HepG2 (cell line): ENCODE results near the gene KCNAB3. TPM values are rescaled to one million over a fixed set of nuclear protein-coding genes. Genes with fewer than 3 reads are reported as not detected.

Source experiments
- ATAC-seq: fragments of 200-7000 bp; cut with Tn5 transposase; 3 replicates; pipeline ENCODE4 v1.9.1; 2020; ENCODE audit warnings: mild to moderate bottlenecking, moderate library complexity
- BruUV-seq: library from RNA; stranded (reverse); fragments of 400-500 nt; replicated peaks from 2 replicates; lab custom pipeline; 2021; lab: Mats Ljungman, UMichigan
- CTCF ChIA-PET: fragments of 300-600 bp; formaldehyde crosslinking; extraction: SDS; loops from one replicate; lab custom pipeline; 2021; ENCODE audit warnings: low total read pairs, inconsistent platforms, low intra/inter-chr PET ratio; lab: Yijun Ruan, JAX
- POLR2A ChIA-PET: fragments of 350-600 bp; sonication (Branson Sonifier 250); formaldehyde crosslinking; loops from one replicate; lab custom pipeline; 2020; ENCODE audit warnings: antibody characterized with exemption, inconsistent platforms; lab: Yijun Ruan, JAX
- DNase-seq: peaks from one replicate; pipeline ENCODE4 v3.0.0-alpha.2; 2015; ENCODE audit warnings: low spot score
- FAIRE-seq: peaks from 3 replicates; lab custom pipeline; 2011; peaks lifted over from hg19 to GRCh38; lab: Jason Lieb, UNC
- H2AFZ ChIP-seq: one replicate; pipeline ENCODE4 v1.6.1; 2011; ENCODE audit warnings: low read length, inconsistent platforms
- H3K27ac ChIP-seq: fragments of 300-600 bp; 3 replicates; pipeline ENCODE4 v1.8.0; 2011; ENCODE audit warnings: mixed run types, mild to moderate bottlenecking, mixed read lengths, low read length, inconsistent platforms; ENCODE audit not compliant: insufficient read depth; ENCODE audit errors: extremely low read length
- H3K27me3 ChIP-seq, 2 experiments: fragments of 200-600 bp in 1 of 2; 2 replicates in 1 of 2; 3 replicates in 1 of 2; pipeline versions ENCODE4 v1.6.0 to v1.8.0; 2011; ENCODE audit warnings: low read length in 2 of 2, mild to moderate bottlenecking in 2 of 2, moderate library complexity in 2 of 2, inconsistent platforms in 1 of 2; ENCODE audit not compliant: insufficient read depth in 2 of 2, control insufficient read depth in 1 of 2
- H3K36me3 ChIP-seq, 2 experiments: fragments of 200-600 bp in 1 of 2; replicated peaks in 1 of 2; 2 replicates in 1 of 2; 3 replicates in 1 of 2; pipeline versions ENCODE4 v1.5.1 to v1.8.0; 2011; ENCODE audit warnings: low read length in 2 of 2, inconsistent platforms in 1 of 2; ENCODE audit not compliant: insufficient read depth in 2 of 2, control insufficient read depth in 1 of 2
- H3K4me1 ChIP-seq: 2 replicates; pipeline ENCODE4 v1.5.1; 2012; ENCODE audit warnings: low read length, inconsistent platforms; ENCODE audit not compliant: insufficient read depth
- H3K4me2 ChIP-seq: 2 replicates; pipeline ENCODE4 v1.6.0; 2011; ENCODE audit warnings: low read depth, low read length, inconsistent platforms
- H3K4me3 ChIP-seq, 3 experiments: fragments of 200-600 bp in 1 of 3; sonication (generic), shearing (Covaris generic) in 1 of 3; replicated peaks in 1 of 3; 2 replicates each; pipeline ENCODE4 v1.5.1; 2011 to 2016; ENCODE audit warnings: low read length in 3 of 3, inconsistent platforms in 2 of 3, low read depth in 2 of 3, mild to moderate bottlenecking in 2 of 3, control low read depth in 1 of 3, mixed read lengths in 1 of 3; ENCODE audit not compliant: insufficient read depth in 1 of 3
- H3K79me2 ChIP-seq: one replicate; pipeline ENCODE4 v1.6.1; 2011; ENCODE audit warnings: low read length, inconsistent platforms; ENCODE audit not compliant: insufficient read depth
- H3K9ac ChIP-seq: 2 replicates; pipeline ENCODE4 v1.6.0; 2011; ENCODE audit warnings: mild to moderate bottlenecking, low read depth, low read length, inconsistent platforms; ENCODE audit not compliant: insufficient read depth
- H3K9me3 ChIP-seq: 2 replicates; pipeline ENCODE4 v1.5.1; 2012; ENCODE audit warnings: mild to moderate bottlenecking, low read length
- H4K20me1 ChIP-seq: 2 replicates; pipeline ENCODE4 v1.6.0; 2011; ENCODE audit warnings: inconsistent platforms, mild to moderate bottlenecking, low read length, moderate library complexity; ENCODE audit not compliant: insufficient read depth
- CREB1 ChIP-seq, 2 experiments: fragments of 450-650 bp in 1 of 2; IDR thresholded peaks; 2 replicates each; pipeline ENCODE4 v1.6.1; 2016 to 2017; ENCODE audit warnings: control low read depth in 1 of 2, mild to moderate bottlenecking in 1 of 2, missing compliant biosample characterization in 1 of 2, missing genetic modification characterization in 1 of 2
- IRX3 ChIP-seq: sonication (generic); formaldehyde crosslinking; IDR thresholded peaks from 2 replicates; pipeline ENCODE4 v1.8.1; 2023; ENCODE audit warnings: mild to moderate bottlenecking, low read depth, missing genetic modification reagents, borderline replicate concordance
- MAZ ChIP-seq, 2 experiments: sonication (generic) in 1 of 2; formaldehyde crosslinking in 1 of 2; IDR thresholded peaks; 2 replicates each; pipeline versions ENCODE4 v1.5.0 to v1.6.1; 2012 to 2020; ENCODE audit warnings: low read depth in 2 of 2, mild to moderate bottlenecking in 2 of 2, borderline replicate concordance in 1 of 2, improper control_type of control experiment in 1 of 2, low read length in 1 of 2, missing genetic modification reagents in 1 of 2, moderate library complexity in 1 of 2
- NR2C2 ChIP-seq: sonication (generic); formaldehyde crosslinking; IDR thresholded peaks from 2 replicates; pipeline ENCODE4 v1.4.0; 2020; ENCODE audit warnings: missing genetic modification reagents, mild to moderate bottlenecking, moderate library complexity, borderline replicate concordance
- ZBTB26 ChIP-seq: IDR thresholded peaks from 2 replicates; pipeline ENCODE4 v1.6.1; 2016; ENCODE audit warnings: missing compliant biosample characterization, missing genetic modification reagents, borderline replicate concordance
- WGBS: methylation state at CpG from one replicate; pipeline ENCODE4 v1.1.6; 2017; ENCODE audit warnings: low lambda C conversion rate; 5-methylcytosine and 5-hydroxymethylcytosine counted together
- in situ Hi-C: cut with HindIII; loops from 2 replicates; pipeline ENCODE4 v1.10.0; 2017; ENCODE audit warnings: low pct_unique_long_range_greater_than_20kb; ENCODE audit not compliant: extremely low pct_ligation_motif_present
- intact Hi-C: fragments of 100-400 bp; cut with micrococcal nuclease; formaldehyde crosslinking; loops from one replicate; pipeline ENCODE4 v1.10.0; 2022; ENCODE audit not compliant: unreplicated experiment
- polyA plus RNA-seq, 8 experiments: library from polyadenylated mRNA; depleted of rRNA in 3 of 8; stranded (reverse) in 7 of 8; unstranded in 1 of 8; fragments of >200 nt; fragmentation: Illumina TruSeq in 4 of 8; extraction: Trizol in 4 of 8; gene quantifications; 2 replicates each; pipeline versions ENCODE4 v1.2.1 to v1.2.3, GENCODE V29; 2011 to 2016; ENCODE audit warnings: low read depth in 4 of 8, missing spikeins in 1 of 8, mixed read lengths in 1 of 8; ENCODE audit not compliant: insufficient read depth in 1 of 8
- total RNA-seq, 5 experiments: library from RNA; depleted of rRNA; stranded (reverse); fragments of >200 nt; fragmentation: Illumina TruSeq; extraction: Trizol; gene quantifications; 2 replicates each; pipeline ENCODE4 v1.2.3, GENCODE V29; 2016; ENCODE audit warnings: low read depth in 1 of 5
- TF ChIP-seq, protein P1 (sequence below): IDR thresholded peaks from 2 replicates; pipeline ENCODE4 v1.6.1; 2016; ENCODE audit warnings: missing biosample characterization, missing genetic modification reagents, low read depth

The KCNAB3 gene
- total and polyA plus RNA-seq, 2 of the 13 experiments (the other 11 are each of a cell fraction or from before 2014, with no cell fraction given), result 0.29 to 0.88 TPM

GRCh38 chr17:7922269-7922844, 7.3 kb downstream of the KCNAB3 start:
- H3K9me3 ChIP-seq, result no peaks in the 10 kb centered on the region
- POLR2A ChIA-PET, result no interaction called here
- 79% methylated on average over 16 of the region's 16 CpGs for WGBS
- no peak overlapping the region for H3K27ac ChIP-seq
- H3K4me2 ChIP-seq, result no peak overlapping the region
- FAIRE-seq, result no peak
- no peaks in the 10 kb centered on the region for H3K4me1 ChIP-seq
- H3K36me3 ChIP-seq, result no peaks in the 10 kb centered on the region
- TF ChIP-seq, protein P1, sequence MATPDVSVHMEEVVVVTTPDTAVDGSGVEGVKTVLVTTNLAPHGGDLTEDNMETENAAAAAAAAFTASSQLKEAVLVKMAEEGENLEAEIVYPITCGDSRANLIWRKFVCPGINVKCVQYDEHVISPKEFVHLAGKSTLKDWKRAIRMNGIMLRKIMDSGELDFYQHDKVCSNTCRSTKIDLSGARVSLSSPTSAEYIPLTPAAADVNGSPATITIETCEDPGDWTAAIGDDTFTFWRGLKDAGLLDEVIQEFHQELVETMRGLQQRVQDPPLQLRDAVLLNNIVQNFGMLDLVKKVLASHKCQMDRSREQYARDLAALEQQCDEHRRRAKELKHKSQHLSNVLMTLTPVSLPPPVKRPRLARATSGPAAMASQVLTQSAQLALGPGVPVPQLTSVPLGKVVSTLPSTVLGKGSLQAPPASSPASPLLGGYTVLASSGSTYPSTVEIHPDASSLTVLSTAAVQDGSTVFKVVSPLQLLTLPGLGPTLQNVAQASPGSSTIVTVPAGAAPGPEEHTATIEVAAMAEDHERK, result no peak
- TF ChIP-seq ZBTB26 (CRISPR knock-in tag), result no peak
- TF ChIP-seq NR2C2 (CRISPR knock-in tag), result no peak
- TF ChIP-seq CREB1 (IDR thresholded peaks at IDR 0.05), result peak; percentile 40; the same call in 1 of the 2 replicates
- no peak for TF ChIP-seq CREB1 (CRISPR knock-in tag; IDR thresholded peaks at IDR 0.05)
- no peak for TF ChIP-seq IRX3 (CRISPR knock-in tag)
- TF ChIP-seq MAZ (IDR thresholded peaks at IDR 0.05; ENCODE audit: borderline replicate concordance, low read depth, low read length), result no peak
- TF ChIP-seq MAZ (CRISPR knock-in tag; IDR thresholded peaks at IDR 0.05; ENCODE audit: low read depth), result no peak
- intact Hi-C loops (no loop called here), in situ Hi-C loops (no loop called here)
- no peak overlapping the region for H3K4me3 ChIP-seq
- ATAC-seq, result no peak
- no TSS peak for BruUV-seq
- H2AFZ ChIP-seq, result no peak overlapping the region
- no peaks in the 10 kb centered on the region for H3K27me3 ChIP-seq
- CTCF ChIA-PET, result no interaction called here
- no peaks in the 10 kb centered on the region for H3K79me2 ChIP-seq
- H3K9ac ChIP-seq, result no peak overlapping the region
- no peak for DNase-seq
- no peaks in the 10 kb centered on the region for H4K20me1 ChIP-seq
